Measurements from ENCODE around the gene CLDN3. TPM values are rescaled to one million over a fixed set of nuclear protein-coding genes. Genes with fewer than 3 reads are reported as not detected.

CLDN3 gene
- total and polyA plus RNA-seq, 9 of the 15 experiments (the other 6 are each of a cell fraction or from before 2014, with no cell fraction given) = 0.29 TPM; not detected in 8

DNA sequence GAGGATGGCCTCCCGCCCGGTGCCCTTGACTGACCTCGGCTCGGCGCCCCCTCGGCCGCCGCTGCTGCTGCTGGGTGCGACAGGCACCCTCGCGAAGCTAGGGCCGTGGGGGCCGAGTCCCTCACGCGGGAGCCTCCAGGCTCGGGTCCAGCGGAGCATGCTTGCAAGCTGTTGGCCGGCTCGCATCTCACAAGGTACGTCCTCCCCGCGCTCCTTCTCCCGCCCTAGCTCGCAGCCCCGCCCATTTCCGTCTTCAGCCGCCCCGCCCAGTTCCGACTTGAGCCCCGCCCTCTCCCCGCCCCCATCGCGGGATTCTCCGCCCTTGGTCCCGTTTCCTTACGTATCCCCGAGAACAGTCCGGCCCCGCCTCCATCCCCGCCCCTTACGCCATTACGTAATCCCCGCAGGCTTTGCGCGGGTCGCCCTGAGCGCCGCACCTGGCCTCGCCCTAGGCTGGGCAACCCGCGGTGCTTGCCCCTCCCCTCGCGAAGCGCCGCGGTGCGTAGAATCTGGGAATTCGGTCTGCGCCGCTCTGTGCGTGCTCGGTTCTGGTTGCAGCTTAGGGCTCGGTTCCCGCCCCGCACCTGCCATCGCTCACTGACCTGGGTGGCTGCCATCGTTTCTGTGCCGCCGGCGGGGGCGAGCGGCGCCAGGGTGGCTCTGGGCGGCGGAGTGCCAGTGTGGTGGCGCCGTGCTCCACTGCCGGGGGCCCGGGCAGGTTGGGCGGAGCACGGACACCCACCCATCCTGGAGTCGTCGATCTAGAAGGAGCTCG lies 31.3 kb downstream of the CLDN3 start, which contains the start of gene ABHD11 (continued):
- TF ChIP-seq, protein P1, sequence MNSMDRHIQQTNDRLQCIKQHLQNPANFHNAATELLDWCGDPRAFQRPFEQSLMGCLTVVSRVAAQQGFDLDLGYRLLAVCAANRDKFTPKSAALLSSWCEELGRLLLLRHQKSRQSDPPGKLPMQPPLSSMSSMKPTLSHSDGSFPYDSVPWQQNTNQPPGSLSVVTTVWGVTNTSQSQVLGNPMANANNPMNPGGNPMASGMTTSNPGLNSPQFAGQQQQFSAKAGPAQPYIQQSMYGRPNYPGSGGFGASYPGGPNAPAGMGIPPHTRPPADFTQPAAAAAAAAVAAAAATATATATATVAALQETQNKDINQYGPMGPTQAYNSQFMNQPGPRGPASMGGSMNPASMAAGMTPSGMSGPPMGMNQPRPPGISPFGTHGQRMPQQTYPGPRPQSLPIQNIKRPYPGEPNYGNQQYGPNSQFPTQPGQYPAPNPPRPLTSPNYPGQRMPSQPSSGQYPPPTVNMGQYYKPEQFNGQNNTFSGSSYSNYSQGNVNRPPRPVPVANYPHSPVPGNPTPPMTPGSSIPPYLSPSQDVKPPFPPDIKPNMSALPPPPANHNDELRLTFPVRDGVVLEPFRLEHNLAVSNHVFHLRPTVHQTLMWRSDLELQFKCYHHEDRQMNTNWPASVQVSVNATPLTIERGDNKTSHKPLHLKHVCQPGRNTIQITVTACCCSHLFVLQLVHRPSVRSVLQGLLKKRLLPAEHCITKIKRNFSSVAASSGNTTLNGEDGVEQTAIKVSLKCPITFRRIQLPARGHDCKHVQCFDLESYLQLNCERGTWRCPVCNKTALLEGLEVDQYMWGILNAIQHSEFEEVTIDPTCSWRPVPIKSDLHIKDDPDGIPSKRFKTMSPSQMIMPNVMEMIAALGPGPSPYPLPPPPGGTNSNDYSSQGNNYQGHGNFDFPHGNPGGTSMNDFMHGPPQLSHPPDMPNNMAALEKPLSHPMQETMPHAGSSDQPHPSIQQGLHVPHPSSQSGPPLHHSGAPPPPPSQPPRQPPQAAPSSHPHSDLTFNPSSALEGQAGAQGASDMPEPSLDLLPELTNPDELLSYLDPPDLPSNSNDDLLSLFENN (IDR thresholded peaks at IDR 0.05; ENCODE audit: low read depth in 2 of 2, low read length in 2 of 2) = 0 out of 4 replicates have a peak, but pooled peaks of 1 of the 2 experiments have one; percentile 36
- TF ChIP-seq PML (IDR thresholded peaks at IDR 0.05; ENCODE audit: low read length) (peak; percentile 72), POLR2AphosphoS5 (IDR thresholded peaks at IDR 0.05; ENCODE audit: control insufficient read depth, insufficient read depth, low read depth, low read length) (peak; percentile 54), ZFX (CRISPR knock-in tag; IDR thresholded peaks at IDR 0.05) (peak; percentile 74), TRIM24 (IDR thresholded peaks at IDR 0.05) (no peak; a peak in 1 of 4 replicates), POLR3A (IDR thresholded peaks at IDR 0.05; ENCODE audit: borderline replicate concordance, extremely low read depth, insufficient read depth, insufficient read length) (no peak), ZNF766 (CRISPR knock-in tag; conservative IDR thresholded peaks at IDR 0.05) (peak; percentile 14; the same call in 1 of the 2 replicates), PHB2 (IDR thresholded peaks at IDR 0.05; ENCODE audit: low read depth) (no peak), NR2C1 (IDR thresholded peaks at IDR 0.05) (no peak), NR2C1 (tag; IDR thresholded peaks at IDR 0.05) (no peak), CBFB (CRISPR knock-in tag; IDR thresholded peaks at IDR 0.05) (peak; percentile 81; the same call in 1 of the 2 replicates), EP400 (IDR thresholded peaks at IDR 0.05) (peak; percentile 77; the same call in 1 of the 2 replicates), NBN (IDR thresholded peaks at IDR 0.05; ENCODE audit: low read depth) (no peak), POLR2AphosphoS2 (IDR thresholded peaks at IDR 0.05; ENCODE audit: low read length) (no peak; the same call in 1 of the 2 replicates), ZEB2 (IDR thresholded peaks at IDR 0.05) (peak; percentile 86)
- TF ChIP-seq, protein P2, sequence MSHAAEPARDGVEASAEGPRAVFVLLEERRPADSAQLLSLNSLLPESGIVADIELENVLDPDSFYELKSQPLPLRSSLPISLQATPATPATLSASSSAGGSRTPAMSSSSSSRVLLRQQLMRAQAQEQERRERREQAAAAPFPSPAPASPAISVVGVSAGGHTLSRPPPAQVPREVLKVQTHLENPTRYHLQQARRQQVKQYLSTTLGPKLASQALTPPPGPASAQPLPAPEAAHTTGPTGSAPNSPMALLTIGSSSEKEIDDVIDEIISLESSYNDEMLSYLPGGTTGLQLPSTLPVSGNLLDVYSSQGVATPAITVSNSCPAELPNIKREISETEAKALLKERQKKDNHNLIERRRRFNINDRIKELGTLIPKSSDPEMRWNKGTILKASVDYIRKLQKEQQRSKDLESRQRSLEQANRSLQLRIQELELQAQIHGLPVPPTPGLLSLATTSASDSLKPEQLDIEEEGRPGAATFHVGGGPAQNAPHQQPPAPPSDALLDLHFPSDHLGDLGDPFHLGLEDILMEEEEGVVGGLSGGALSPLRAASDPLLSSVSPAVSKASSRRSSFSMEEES (CRISPR knock-in tag; IDR thresholded peaks at IDR 0.05) = no peak
- TF ChIP-seq, protein P3, sequence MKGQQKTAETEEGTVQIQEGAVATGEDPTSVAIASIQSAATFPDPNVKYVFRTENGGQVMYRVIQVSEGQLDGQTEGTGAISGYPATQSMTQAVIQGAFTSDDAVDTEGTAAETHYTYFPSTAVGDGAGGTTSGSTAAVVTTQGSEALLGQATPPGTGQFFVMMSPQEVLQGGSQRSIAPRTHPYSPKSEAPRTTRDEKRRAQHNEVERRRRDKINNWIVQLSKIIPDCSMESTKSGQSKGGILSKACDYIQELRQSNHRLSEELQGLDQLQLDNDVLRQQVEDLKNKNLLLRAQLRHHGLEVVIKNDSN (CRISPR knock-in tag; IDR thresholded peaks at IDR 0.05) = no peak
- TF ChIP-seq, protein P4, sequence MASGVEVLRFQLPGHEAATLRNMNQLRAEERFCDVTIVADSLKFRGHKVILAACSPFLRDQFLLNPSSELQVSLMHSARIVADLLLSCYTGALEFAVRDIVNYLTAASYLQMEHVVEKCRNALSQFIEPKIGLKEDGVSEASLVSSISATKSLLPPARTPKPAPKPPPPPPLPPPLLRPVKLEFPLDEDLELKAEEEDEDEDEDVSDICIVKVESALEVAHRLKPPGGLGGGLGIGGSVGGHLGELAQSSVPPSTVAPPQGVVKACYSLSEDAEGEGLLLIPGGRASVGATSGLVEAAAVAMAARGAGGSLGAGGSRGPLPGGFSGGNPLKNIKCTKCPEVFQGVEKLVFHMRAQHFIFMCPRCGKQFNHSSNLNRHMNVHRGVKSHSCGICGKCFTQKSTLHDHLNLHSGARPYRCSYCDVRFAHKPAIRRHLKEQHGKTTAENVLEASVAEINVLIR (CRISPR knock-in tag; IDR thresholded peaks at IDR 0.05) = no peak
- TF ChIP-seq, protein P5, sequence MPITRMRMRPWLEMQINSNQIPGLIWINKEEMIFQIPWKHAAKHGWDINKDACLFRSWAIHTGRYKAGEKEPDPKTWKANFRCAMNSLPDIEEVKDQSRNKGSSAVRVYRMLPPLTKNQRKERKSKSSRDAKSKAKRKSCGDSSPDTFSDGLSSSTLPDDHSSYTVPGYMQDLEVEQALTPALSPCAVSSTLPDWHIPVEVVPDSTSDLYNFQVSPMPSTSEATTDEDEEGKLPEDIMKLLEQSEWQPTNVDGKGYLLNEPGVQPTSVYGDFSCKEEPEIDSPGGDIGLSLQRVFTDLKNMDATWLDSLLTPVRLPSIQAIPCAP (CRISPR knock-in tag; IDR thresholded peaks at IDR 0.05; ENCODE audit: borderline replicate concordance) = no peak
